Astrocyte (in vitro differentiated cells and primary cell): ENCODE data around the gene FGFR3. TPM values are rescaled to one million over a fixed set of nuclear protein-coding genes. Genes with fewer than 3 reads are reported as not detected.
"Not testable (repeated sequence)": the region's sequence is repeated elsewhere in the genome, so short reads cannot be mapped to it uniquely, and the experiment has no call there.

Experiments
- DNase-seq: peaks from one replicate; pipeline ENCODE4 v3.0.0-alpha.2; 2010; ENCODE audit warnings: low read depth
- FAIRE-seq: peaks from 2 replicates; lab custom pipeline; 2011; peaks lifted over from hg19 to GRCh38; lab: Jason Lieb, UNC
- H2AFZ ChIP-seq: 2 replicates; pipeline ENCODE4 v1.6.0; 2012; ENCODE audit warnings: low read depth, low read length, inconsistent platforms
- H3K27ac ChIP-seq: 2 replicates; pipeline ENCODE4 v1.5.1; 2011; ENCODE audit warnings: low read depth, low read length, inconsistent platforms
- H3K27me3 ChIP-seq: 2 replicates; pipeline ENCODE4 v1.6.0; 2011; ENCODE audit warnings: low read length, inconsistent platforms; ENCODE audit not compliant: insufficient read depth
- H3K36me3 ChIP-seq: 2 replicates; pipeline ENCODE4 v1.5.1; 2011; ENCODE audit warnings: low read length, inconsistent platforms; ENCODE audit not compliant: insufficient read depth
- H3K4me1 ChIP-seq: 2 replicates; pipeline ENCODE4 v1.5.1; 2011; ENCODE audit warnings: low read length, inconsistent platforms; ENCODE audit not compliant: insufficient read depth
- H3K4me2 ChIP-seq: 2 replicates; pipeline ENCODE4 v1.6.0; 2012; ENCODE audit warnings: low read length, inconsistent platforms
- H3K4me3 ChIP-seq: 2 replicates; pipeline ENCODE4 v1.5.1; 2011; ENCODE audit warnings: low read depth, mild to moderate bottlenecking, low read length, inconsistent platforms; ENCODE audit not compliant: insufficient read depth
- H3K79me2 ChIP-seq: 2 replicates; pipeline ENCODE4 v1.6.0; 2012; ENCODE audit warnings: mild to moderate bottlenecking, low read length, inconsistent platforms; ENCODE audit not compliant: insufficient read depth
- H3K9ac ChIP-seq: 2 replicates; pipeline ENCODE4 v1.6.0; 2012; ENCODE audit warnings: mild to moderate bottlenecking, low read length, inconsistent platforms
- H3K9me3 ChIP-seq: 2 replicates; pipeline ENCODE4 v1.5.1; 2012; ENCODE audit warnings: low read depth, mild to moderate bottlenecking, low read length, inconsistent platforms; ENCODE audit not compliant: insufficient read depth
- H4K20me1 ChIP-seq: 2 replicates; pipeline ENCODE4 v1.6.0; 2012; ENCODE audit warnings: low read length, inconsistent platforms; ENCODE audit not compliant: insufficient read depth
- H3K27ac Mint-ChIP-seq: one replicate; pipeline ENCODE4 v1.8.0; 2021; ENCODE audit warnings: mild to moderate bottlenecking, mixed read lengths; ENCODE audit not compliant: unreplicated experiment
- H3K27me3 Mint-ChIP-seq: one replicate; pipeline ENCODE4 v1.8.0; 2021; ENCODE audit warnings: low read depth, mixed read lengths; ENCODE audit not compliant: unreplicated experiment
- H3K36me3 Mint-ChIP-seq: one replicate; pipeline ENCODE4 v1.8.0; 2021; ENCODE audit warnings: low read depth, mixed read lengths; ENCODE audit not compliant: unreplicated experiment
- H3K4me1 Mint-ChIP-seq: one replicate; pipeline ENCODE4 v1.8.0; 2021; ENCODE audit warnings: low read depth, mixed read lengths; ENCODE audit not compliant: unreplicated experiment
- H3K4me3 Mint-ChIP-seq: one replicate; pipeline ENCODE4 v1.8.0; 2021; ENCODE audit warnings: mild to moderate bottlenecking, moderate library complexity, mixed read lengths; ENCODE audit not compliant: unreplicated experiment
- H3K9me3 Mint-ChIP-seq: one replicate; pipeline ENCODE4 v1.8.0; 2021; ENCODE audit warnings: mild to moderate bottlenecking, mixed read lengths; ENCODE audit not compliant: unreplicated experiment
- CTCF ChIP-seq: IDR thresholded peaks from 2 replicates; pipeline ENCODE4 v1.5.1; 2011; ENCODE audit warnings: low read depth, mild to moderate bottlenecking, inconsistent platforms, low read length, moderate library complexity; ENCODE audit not compliant: insufficient read depth
- EZH2 ChIP-seq: IDR thresholded peaks from 2 replicates; pipeline ENCODE4 v1.6.1; 2012; ENCODE audit warnings: mild to moderate bottlenecking, low read length, inconsistent platforms; ENCODE audit not compliant: insufficient read depth
- total RNA-seq: library from RNA; stranded (reverse); gene quantifications from 2 replicates; pipeline ENCODE4 v1.2.1, GENCODE V29; 2021

FGFR3 gene
- total RNA-seq, 1 donor from 2014 or later, result 3.9 TPM

- Mint-ChIP-seq H3K9me3 (no peaks in the 10 kb centered on the region), H3K4me1 (peaks cover 9% of the 10 kb centered on the region), H3K36me3 (peaks cover 18% of the 10 kb centered on the region), H3K27me3 (no peaks in the 10 kb centered on the region), H3K27ac (no peak overlapping the region), H3K4me3 (peak overlapping the region; percentile 67)
- no peak for TF ChIP-seq CTCF
- TF ChIP-seq EZH2, result no peak
- peaks cover 20% of the 10 kb centered on the region for H3K4me1 ChIP-seq
- peak overlapping the region; percentile 36 for H3K9ac ChIP-seq
- peak; percentile 72 for FAIRE-seq
- DNase-seq, result peak; percentile 90
- H3K9me3 ChIP-seq, result no peaks in the 10 kb centered on the region
- peaks cover 17% of the 10 kb centered on the region for H3K36me3 ChIP-seq
- H3K4me3 ChIP-seq, result no peak overlapping the region
- peaks cover 50% of the 10 kb centered on the region for H4K20me1 ChIP-seq
- peak overlapping the region; percentile 60 for H3K27ac ChIP-seq
- H3K79me2 ChIP-seq, result peaks cover 47% of the 10 kb centered on the region
- no peak overlapping the region for H2AFZ ChIP-seq
- H3K27me3 ChIP-seq, result no peaks in the 10 kb centered on the region
- peak overlapping the region; percentile 66 for H3K4me2 ChIP-seq
These were observed 49.9 kb downstream of the FGFR3 start for GRCh38 chr4:1842993-1843448.

GRCh38 chr4:1843852-1844251, 50.8 kb downstream of the FGFR3 start:
- Histone ChIP-seq H4K20me1 (peaks cover 53% of the 10 kb centered on the region), H3K27ac (no peak overlapping the region), H3K9me3 (no peaks in the 10 kb centered on the region), H3K79me2 (peaks cover 50% of the 10 kb centered on the region), H3K27me3 (no peaks in the 10 kb centered on the region), H3K36me3 (peaks cover 17% of the 10 kb centered on the region), H3K4me3 (no peak overlapping the region), H3K9ac (no peak overlapping the region), H3K4me2 (no peak overlapping the region), H3K4me1 (peaks cover 20% of the 10 kb centered on the region), H2AFZ (no peak overlapping the region)
- Mint-ChIP-seq H3K4me3 (no peak overlapping the region), H3K27me3 (no peaks in the 10 kb centered on the region), H3K4me1 (peaks cover 9% of the 10 kb centered on the region), H3K27ac (no peak overlapping the region), H3K9me3 (no peaks in the 10 kb centered on the region), H3K36me3 (peaks cover 18% of the 10 kb centered on the region)
- TF ChIP-seq CTCF (no peak), EZH2 (no peak)
- FAIRE-seq, result no peak
- DNase-seq, result no peak

GRCh38 chr4:1844618-1845017, 51.5 kb downstream of the FGFR3 start:
- not testable (repeated sequence) for H3K9ac ChIP-seq, FAIRE-seq, H2AFZ ChIP-seq, H3K27me3 ChIP-seq, H3K9me3 ChIP-seq, DNase-seq, H3K9me3 Mint-ChIP-seq, H3K4me2 ChIP-seq, H3K4me3 ChIP-seq, H3K27ac ChIP-seq, H3K36me3 ChIP-seq, H3K27me3 Mint-ChIP-seq, H3K4me1 Mint-ChIP-seq, H3K4me3 Mint-ChIP-seq, H3K27ac Mint-ChIP-seq
- peaks cover 51% of the 10 kb centered on the region for H3K79me2 ChIP-seq
- peaks cover 20% of the 10 kb centered on the region for H3K4me1 ChIP-seq
- H3K36me3 Mint-ChIP-seq, result peaks cover 13% of the 10 kb centered on the region
- H4K20me1 ChIP-seq, result peaks cover 53% of the 10 kb centered on the region
